GM15510 (cell line): ENCODE results near the gene MEGF11.

Experiments used
- POLR2A ChIP-seq: IDR thresholded peaks from 3 replicates; pipeline ENCODE4 v1.6.1; 2011; ENCODE audit warnings: borderline replicate concordance; ENCODE audit not compliant: insufficient read length; ENCODE audit errors: extremely low read depth

Gene MEGF11

GRCh38 chr15:65945616-65946015 lies 307.9 kb downstream of the MEGF11 start:
- no peak for TF ChIP-seq POLR2A

- no peak for TF ChIP-seq POLR2A
Measured at GRCh38 chr15:65944404-65944803, 309.1 kb downstream of the MEGF11 start.

- no peak for TF ChIP-seq POLR2A
Measured at GRCh38 chr15:65942436-65942835, 311.1 kb downstream of the MEGF11 start.

GRCh38 chr15:65940618-65940909 lies 313.0 kb downstream of the MEGF11 start:
- no peak for TF ChIP-seq POLR2A

- no peak for TF ChIP-seq POLR2A
Measured at GRCh38 chr15:65939901-65940617, 313.5 kb downstream of the MEGF11 start.

- no peak for TF ChIP-seq POLR2A
Measured at GRCh38 chr15:65938604-65939003, 314.9 kb downstream of the MEGF11 start.

- TF ChIP-seq POLR2A, result no peak
Measured at GRCh38 chr15:65937476-65937875, 316.1 kb downstream of the MEGF11 start.

- no peak for TF ChIP-seq POLR2A
Measured at GRCh38 chr15:65937054-65937453, 316.5 kb downstream of the MEGF11 start.

GRCh38 chr15:65936282-65936681 lies 317.3 kb downstream of the MEGF11 start:
- TF ChIP-seq POLR2A, result no peak

- TF ChIP-seq POLR2A, result no peak
Measured at GRCh38 chr15:65935391-65935790, 318.2 kb downstream of the MEGF11 start.

GRCh38 chr15:65931221-65931620 lies 322.3 kb downstream of the MEGF11 start:
- no peak for TF ChIP-seq POLR2A

GRCh38 chr15:65930134-65930533 lies 323.4 kb downstream of the MEGF11 start:
- no peak for TF ChIP-seq POLR2A

- no peak for TF ChIP-seq POLR2A
Measured at GRCh38 chr15:65929573-65929972, 324.0 kb downstream of the MEGF11 start.

- no peak for TF ChIP-seq POLR2A
Measured at GRCh38 chr15:65927545-65927944, 326.0 kb downstream of the MEGF11 start.

GRCh38 chr15:65926899-65927298 lies 326.7 kb downstream of the MEGF11 start:
- TF ChIP-seq POLR2A, result no peak

- no peak for TF ChIP-seq POLR2A
Measured at GRCh38 chr15:65926459-65926858, 327.1 kb downstream of the MEGF11 start.

- TF ChIP-seq POLR2A, result no peak
Measured at GRCh38 chr15:65925338-65925737, 328.2 kb downstream of the MEGF11 start.
